ENCODE measurements around the gene ERO1A. TPM values are rescaled to one million over a fixed set of nuclear protein-coding genes. Genes with fewer than 3 reads are reported as not detected.

Gene ERO1A
- total and polyA plus RNA-seq, 9 of the 15 experiments (the other 6 are each of a cell fraction or from before 2014, with no cell fraction given) = 11.0 to 46.2 (median 27.6) TPM

DNA sequence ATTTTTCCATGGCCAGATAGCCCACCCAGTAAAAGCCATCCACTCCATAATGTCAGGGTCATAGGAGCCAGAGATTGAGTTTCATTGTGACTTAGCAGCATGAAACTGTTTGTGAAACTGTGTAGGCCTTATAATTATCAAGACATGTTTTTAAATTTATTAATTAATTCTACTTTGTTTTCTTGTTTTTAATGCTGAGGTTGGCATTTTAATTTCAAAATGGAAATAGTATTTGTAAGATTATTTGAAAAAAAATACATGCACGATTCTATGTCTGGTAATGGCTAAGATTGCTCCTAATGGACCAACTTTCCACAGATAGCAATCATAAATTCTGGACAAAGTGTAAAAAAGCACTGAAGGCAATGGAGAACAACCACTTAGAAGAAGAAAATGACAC is 75.7 kb downstream of the ERO1A start (continued):
- TF ChIP-seq, protein P1, sequence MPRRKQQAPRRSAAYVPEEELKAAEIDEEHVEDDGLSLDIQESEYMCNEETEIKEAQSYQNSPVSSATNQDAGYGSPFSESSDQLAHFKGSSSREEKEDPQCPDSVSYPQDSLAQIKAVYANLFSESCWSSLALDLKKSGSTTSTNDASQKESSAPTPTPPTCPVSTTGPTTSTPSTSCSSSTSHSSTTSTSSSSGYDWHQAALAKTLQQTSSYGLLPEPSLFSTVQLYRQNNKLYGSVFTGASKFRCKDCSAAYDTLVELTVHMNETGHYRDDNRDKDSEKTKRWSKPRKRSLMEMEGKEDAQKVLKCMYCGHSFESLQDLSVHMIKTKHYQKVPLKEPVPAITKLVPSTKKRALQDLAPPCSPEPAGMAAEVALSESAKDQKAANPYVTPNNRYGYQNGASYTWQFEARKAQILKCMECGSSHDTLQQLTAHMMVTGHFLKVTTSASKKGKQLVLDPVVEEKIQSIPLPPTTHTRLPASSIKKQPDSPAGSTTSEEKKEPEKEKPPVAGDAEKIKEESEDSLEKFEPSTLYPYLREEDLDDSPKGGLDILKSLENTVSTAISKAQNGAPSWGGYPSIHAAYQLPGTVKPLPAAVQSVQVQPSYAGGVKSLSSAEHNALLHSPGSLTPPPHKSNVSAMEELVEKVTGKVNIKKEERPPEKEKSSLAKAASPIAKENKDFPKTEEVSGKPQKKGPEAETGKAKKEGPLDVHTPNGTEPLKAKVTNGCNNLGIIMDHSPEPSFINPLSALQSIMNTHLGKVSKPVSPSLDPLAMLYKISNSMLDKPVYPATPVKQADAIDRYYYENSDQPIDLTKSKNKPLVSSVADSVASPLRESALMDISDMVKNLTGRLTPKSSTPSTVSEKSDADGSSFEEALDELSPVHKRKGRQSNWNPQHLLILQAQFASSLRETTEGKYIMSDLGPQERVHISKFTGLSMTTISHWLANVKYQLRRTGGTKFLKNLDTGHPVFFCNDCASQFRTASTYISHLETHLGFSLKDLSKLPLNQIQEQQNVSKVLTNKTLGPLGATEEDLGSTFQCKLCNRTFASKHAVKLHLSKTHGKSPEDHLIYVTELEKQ (CRISPR knock-in tag; IDR thresholded peaks at IDR 0.05) = no peak
- TF ChIP-seq ZNF316 (IDR thresholded peaks at IDR 0.05) (peak; percentile 68), HOXB6 (CRISPR knock-in tag; IDR thresholded peaks at IDR 0.05; ENCODE audit: borderline replicate concordance) (no peak), MAFK (IDR thresholded peaks at IDR 0.05; ENCODE audit: low read length) (peak; percentile 31; the same call in 1 of the 2 replicates), ZNF140 (CRISPR knock-in tag; IDR thresholded peaks at IDR 0.05) (no peak), NONO (IDR thresholded peaks at IDR 0.05; ENCODE audit: low read depth in 2 of 2, low read length in 1 of 2) (no peak), ELF4 (CRISPR knock-in tag; IDR thresholded peaks at IDR 0.05) (no peak), ZNF3 (CRISPR knock-in tag; IDR thresholded peaks at IDR 0.05) (no peak), PCBP1 (IDR thresholded peaks at IDR 0.05; ENCODE audit: low read depth, low read length, poor library complexity, severe bottlenecking) (no peak), FOXK1 (CRISPR knock-in tag; IDR thresholded peaks at IDR 0.05; ENCODE audit: borderline replicate concordance) (no peak), NR1H2 (CRISPR knock-in tag; IDR thresholded peaks at IDR 0.05) (no peak), C11orf30 (IDR thresholded peaks at IDR 0.05; ENCODE audit: low read depth) (peak; percentile 44; the same call in 1 of the 2 replicates), ZNF134 (CRISPR knock-in tag; conservative IDR thresholded peaks at IDR 0.05) (no peak), ZNF174 (CRISPR knock-in tag; IDR thresholded peaks at IDR 0.05) (no peak)
- TF ChIP-seq, protein P2, sequence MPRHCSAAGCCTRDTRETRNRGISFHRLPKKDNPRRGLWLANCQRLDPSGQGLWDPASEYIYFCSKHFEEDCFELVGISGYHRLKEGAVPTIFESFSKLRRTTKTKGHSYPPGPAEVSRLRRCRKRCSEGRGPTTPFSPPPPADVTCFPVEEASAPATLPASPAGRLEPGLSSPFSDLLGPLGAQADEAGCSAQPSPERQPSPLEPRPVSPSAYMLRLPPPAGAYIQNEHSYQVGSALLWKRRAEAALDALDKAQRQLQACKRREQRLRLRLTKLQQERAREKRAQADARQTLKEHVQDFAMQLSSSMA (CRISPR knock-in tag; IDR thresholded peaks at IDR 0.05) = no peak

Measured in K562 (cell line).